Loucy (cell line): ENCODE results near the gene DTNA.

Experiments
- CTCF ChIP-seq: fragments of 200-600 bp; sonication (generic); conservative IDR thresholded peaks from 2 replicates; pipeline ENCODE4 v1.5.1; 2014; ENCODE audit warnings: mild to moderate bottlenecking, antibody characterized with exemption, low read length
- EZH2phosphoT487 ChIP-seq: fragments of 200-600 bp; IDR thresholded peaks from 2 replicates; pipeline ENCODE4 v1.6.1; 2018; ENCODE audit warnings: antibody characterized with exemption, mild to moderate bottlenecking, moderate library complexity, borderline replicate concordance

- TF ChIP-seq CTCF, result no peak
- TF ChIP-seq EZH2phosphoT487, result no peak
Observed at GRCh38 chr18:34828093-34828492, 118.0 kb downstream of the DTNA start.
